SJSA1 (cell line): ENCODE data around the gene TES. TPM values are rescaled to one million over a fixed set of nuclear protein-coding genes. Genes with fewer than 3 reads are reported as not detected.

Experiments used
- DNase-seq, 2 experiments: peaks; one replicate each; pipeline ENCODE4 v3.0.0-alpha.2; 2015 to 2020; ENCODE audit warnings: low spot score in 2 of 2, low read depth in 1 of 2
- H3K27ac ChIP-seq: fragments of 250-450 bp; sonication (Bioruptor Pico); 2 replicates; pipeline ENCODE4 v1.5.1; 2020; ENCODE audit warnings: mild to moderate bottlenecking, moderate library complexity
- H3K27me3 ChIP-seq: fragments of 250-450 bp; sonication (Bioruptor Pico); replicated peaks from 2 replicates; pipeline ENCODE4 v1.5.1; 2020; ENCODE audit warnings: mild to moderate bottlenecking, moderate library complexity
- H3K36me3 ChIP-seq: fragments of 250-450 bp; sonication (Bioruptor Pico); 2 replicates; pipeline ENCODE4 v1.5.1; 2020; ENCODE audit warnings: mild to moderate bottlenecking
- H3K4me1 ChIP-seq: fragments of 250-450 bp; sonication (Bioruptor Pico); replicated peaks from 2 replicates; pipeline ENCODE4 v1.6.1; 2021; ENCODE audit warnings: mild to moderate bottlenecking
- H3K4me3 ChIP-seq: fragments of 250-450 bp; sonication (Bioruptor Pico); 2 replicates; pipeline ENCODE4 v1.5.1; 2020; ENCODE audit warnings: mild to moderate bottlenecking
- H3K9me3 ChIP-seq: fragments of 250-450 bp; sonication (Bioruptor Pico); replicated peaks from 2 replicates; pipeline ENCODE4 v1.5.1; 2020; ENCODE audit warnings: mild to moderate bottlenecking
- total RNA-seq: library from RNA; depleted of rRNA; stranded (reverse); fragments of >200 nt; shearing (Covaris generic); gene quantifications from 2 replicates; pipeline ENCODE4 v1.2.3, GENCODE V29; 2014

Gene TES
- total RNA-seq, 1 experiment from 2014 or later, result 143 TPM

DNA sequence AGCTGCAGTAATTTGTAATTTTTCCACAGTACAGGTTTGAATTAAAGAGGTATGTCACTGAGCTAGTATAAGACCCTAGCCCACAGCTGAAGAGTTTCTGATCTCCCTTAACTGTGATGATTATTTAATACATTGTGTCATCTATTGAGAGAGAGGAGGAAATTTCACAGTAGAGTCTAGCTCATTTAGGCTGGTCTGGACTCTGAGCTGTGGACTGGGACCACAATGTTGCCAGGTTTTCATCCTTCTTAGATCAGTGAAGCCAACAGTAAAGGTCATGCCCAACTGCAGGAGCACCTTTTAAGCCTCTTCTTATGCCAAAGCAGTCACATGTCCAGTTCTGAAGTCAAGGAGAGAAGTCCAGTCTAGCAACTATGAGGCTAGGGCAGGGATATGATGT lies 8.9 kb downstream of the TES start:
- Histone ChIP-seq H3K36me3 (no peaks in the 10 kb centered on the region), H3K27ac (no peak overlapping the region), H3K9me3 (no peaks in the 10 kb centered on the region), H3K4me3 (no peak overlapping the region), H3K4me1 (peaks cover 44% of the 10 kb centered on the region), H3K27me3 (no peaks in the 10 kb centered on the region)
- no peak for DNase-seq

DNA sequence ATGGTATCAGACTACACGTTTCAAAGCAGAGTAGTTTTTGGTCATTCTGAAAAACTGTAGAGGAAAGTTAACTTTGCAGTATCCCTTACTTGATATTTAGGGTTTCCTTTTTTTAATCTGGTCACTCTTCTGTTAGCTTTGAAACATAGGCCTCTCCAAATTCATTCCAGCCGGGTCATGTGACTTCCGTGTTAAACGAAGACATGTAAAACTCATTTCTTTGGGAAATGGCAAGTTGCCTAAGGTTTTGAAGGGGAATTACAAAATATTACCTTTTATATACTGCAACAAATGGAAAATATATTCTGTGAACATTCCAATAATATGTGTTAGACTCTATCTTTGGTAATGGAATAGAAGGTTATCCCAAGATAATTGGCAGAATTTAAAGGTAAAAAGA lies 9.5 kb downstream of the TES start:
- Histone ChIP-seq H3K9me3 (no peaks in the 10 kb centered on the region), H3K36me3 (no peaks in the 10 kb centered on the region), H3K27me3 (no peaks in the 10 kb centered on the region), H3K27ac (no peak overlapping the region), H3K4me3 (no peak overlapping the region), H3K4me1 (peaks cover 44% of the 10 kb centered on the region)
- no peak for DNase-seq

DNA sequence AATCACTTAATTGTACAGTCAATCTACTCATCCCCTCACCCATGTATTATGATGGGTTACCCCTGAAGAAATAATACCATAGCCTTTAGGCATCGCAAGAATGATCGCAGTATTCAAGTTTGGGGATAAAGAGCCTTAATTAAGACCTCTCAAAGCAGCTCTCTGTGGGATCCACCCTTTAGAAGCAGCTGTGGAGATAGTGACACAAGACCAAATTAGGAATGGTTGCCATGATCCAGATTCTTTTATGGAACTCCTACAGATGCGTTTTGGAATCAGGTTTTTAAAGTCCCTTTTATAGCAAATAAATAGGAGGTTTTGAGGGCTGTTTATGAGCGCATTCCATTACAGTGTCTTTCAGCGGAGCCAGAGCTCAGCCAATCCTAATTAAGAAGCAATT lies 12.2 kb downstream of the TES start:
- H3K4me1 ChIP-seq, result peaks cover 34% of the 10 kb centered on the region
- H3K27me3 ChIP-seq, result no peaks in the 10 kb centered on the region
- no peaks in the 10 kb centered on the region for H3K9me3 ChIP-seq
- H3K27ac ChIP-seq, result no peak overlapping the region
- DNase-seq, result no peak
- H3K4me3 ChIP-seq, result no peak overlapping the region
- no peaks in the 10 kb centered on the region for H3K36me3 ChIP-seq

DNA sequence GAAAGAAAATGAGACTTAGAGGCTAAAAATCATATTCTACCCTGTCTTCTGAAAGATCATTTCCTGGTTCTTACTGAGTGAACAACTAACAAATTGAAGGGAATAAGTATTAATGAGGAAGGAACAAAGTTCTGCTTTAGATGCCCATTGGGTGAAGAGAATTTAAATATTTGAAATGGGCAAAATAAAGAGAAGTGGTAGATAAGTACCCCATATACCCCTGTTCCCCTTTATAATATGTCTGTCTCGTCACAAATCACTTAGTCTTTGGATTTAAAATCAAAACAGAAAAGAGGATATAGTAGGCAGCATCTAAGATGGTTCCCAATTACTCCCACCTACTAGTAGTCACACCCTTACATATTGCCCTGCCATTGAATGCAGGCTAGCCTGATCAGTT lies 13.2 kb downstream of the TES start:
- H3K9me3 ChIP-seq, result no peaks in the 10 kb centered on the region
- H3K27ac ChIP-seq, result no peak overlapping the region
- peaks cover 34% of the 10 kb centered on the region for H3K4me1 ChIP-seq
- H3K4me3 ChIP-seq, result no peak overlapping the region
- no peak for DNase-seq
- no peaks in the 10 kb centered on the region for H3K36me3 ChIP-seq
- H3K27me3 ChIP-seq, result no peaks in the 10 kb centered on the region

DNA sequence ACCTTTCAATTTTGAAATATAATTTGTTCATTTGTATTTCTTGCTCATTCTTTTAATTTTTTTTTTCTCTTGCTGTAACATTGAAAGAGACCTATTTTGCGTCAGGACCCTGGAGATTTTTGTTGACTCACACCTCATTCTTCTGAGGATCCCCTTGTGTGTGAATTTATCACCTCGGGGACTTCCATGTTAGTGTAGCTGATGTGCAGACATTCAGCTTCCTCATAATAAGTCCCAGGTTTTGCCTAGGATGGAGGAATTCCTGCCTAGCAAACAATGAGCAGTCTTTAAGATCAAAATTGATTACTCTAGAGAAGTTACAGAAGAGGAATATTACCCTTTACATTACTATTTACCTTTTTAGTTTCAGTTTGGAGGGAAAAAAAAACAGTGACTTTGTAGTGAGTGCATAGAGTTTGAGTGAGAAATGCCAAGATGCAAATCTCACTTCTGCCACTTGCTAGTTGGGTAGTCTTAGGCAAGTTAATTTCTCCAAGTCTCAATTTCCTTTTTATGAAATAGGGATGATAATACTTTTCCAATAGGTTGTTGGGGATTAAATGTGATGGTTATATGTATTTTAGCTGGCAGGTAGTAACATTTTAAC lies 14.3 kb downstream of the TES start:
- no peaks in the 10 kb centered on the region for H3K27me3 ChIP-seq
- H3K36me3 ChIP-seq, result no peaks in the 10 kb centered on the region
- peaks cover 37% of the 10 kb centered on the region for H3K4me1 ChIP-seq
- H3K9me3 ChIP-seq, result no peaks in the 10 kb centered on the region
- H3K27ac ChIP-seq, result no peak overlapping the region
- DNase-seq, result no peak
- no peak overlapping the region for H3K4me3 ChIP-seq

DNA sequence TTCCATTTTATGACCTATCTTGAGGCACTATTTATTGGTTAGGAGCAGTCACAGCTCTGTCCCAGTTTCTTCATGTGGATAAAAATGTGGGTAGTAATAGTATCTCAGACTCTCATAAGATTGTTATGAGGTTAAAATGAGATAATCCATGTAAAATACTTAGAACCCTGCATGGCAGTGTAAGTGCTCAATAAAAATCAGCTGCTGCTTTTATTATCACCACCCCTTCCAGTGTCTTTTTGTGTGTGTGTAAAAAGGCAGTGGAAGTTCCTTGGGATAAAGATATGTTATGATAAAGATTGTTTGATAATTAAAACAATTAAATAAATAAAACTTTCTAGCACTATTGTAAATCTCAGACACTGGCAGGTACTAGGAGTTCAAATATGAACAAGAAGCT lies 15.5 kb downstream of the TES start:
- no peak overlapping the region for H3K4me3 ChIP-seq
- no peaks in the 10 kb centered on the region for H3K27me3 ChIP-seq
- H3K36me3 ChIP-seq, result no peaks in the 10 kb centered on the region
- H3K4me1 ChIP-seq, result peaks cover 49% of the 10 kb centered on the region
- H3K27ac ChIP-seq, result no peak overlapping the region
- DNase-seq, result no peak
- no peaks in the 10 kb centered on the region for H3K9me3 ChIP-seq

DNA sequence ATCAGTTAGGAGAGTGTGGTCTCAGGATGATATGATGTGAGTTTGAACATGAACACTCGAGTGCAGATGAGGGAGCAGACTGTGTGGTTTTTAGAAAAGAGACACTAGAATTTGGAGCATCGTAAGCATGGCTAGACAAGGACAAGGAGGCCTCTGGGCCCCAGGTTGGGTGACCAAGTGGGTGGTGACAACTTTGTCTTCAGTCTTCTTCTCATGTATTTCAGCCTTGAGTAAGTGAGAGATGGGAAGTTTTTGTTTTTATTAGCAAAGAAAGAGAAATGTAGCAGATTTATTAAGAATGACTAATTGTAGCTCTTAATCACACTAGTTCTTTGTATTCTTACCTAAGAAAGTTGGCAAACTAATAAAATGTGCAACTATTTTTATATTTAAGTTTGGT lies 16.3 kb downstream of the TES start:
- Histone ChIP-seq H3K9me3 (no peaks in the 10 kb centered on the region), H3K4me3 (no peak overlapping the region), H3K27ac (no peak overlapping the region), H3K36me3 (no peaks in the 10 kb centered on the region), H3K4me1 (peaks cover 57% of the 10 kb centered on the region), H3K27me3 (no peaks in the 10 kb centered on the region)
- DNase-seq, result no peak

DNA sequence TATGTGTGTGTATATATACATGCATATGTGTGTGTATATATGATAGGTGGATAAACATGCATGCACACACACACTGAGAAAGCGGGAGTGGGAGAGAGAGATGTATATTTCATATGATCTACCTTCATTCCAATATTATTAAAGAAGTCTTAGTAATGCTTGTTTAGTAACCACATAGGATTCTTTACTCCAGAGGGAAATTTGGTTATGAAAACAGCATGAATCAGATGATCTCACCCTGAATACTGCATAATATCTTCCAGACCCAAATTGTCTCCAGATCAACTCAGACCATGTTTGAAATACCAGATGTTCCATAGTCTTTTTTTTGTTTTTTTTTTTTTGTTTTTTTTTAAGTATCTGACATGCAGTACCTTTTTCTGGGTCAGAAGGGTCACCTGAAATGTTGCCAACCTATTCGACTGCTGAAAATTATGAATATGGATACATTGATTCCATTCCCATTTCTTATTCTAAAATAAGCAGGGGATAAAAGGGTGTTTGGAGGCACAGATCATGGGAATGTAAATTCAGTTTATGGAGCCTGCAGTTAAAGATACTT lies 17.4 kb downstream of the TES start:
- H3K9me3 ChIP-seq, result no peaks in the 10 kb centered on the region
- H3K27ac ChIP-seq, result peak overlapping the region; percentile 55
- H3K36me3 ChIP-seq, result no peaks in the 10 kb centered on the region
- DNase-seq, result peak in 1 of 2 experiments; percentile 57
- H3K4me3 ChIP-seq, result no peak overlapping the region
- peaks cover 68% of the 10 kb centered on the region for H3K4me1 ChIP-seq
- H3K27me3 ChIP-seq, result no peaks in the 10 kb centered on the region

DNA sequence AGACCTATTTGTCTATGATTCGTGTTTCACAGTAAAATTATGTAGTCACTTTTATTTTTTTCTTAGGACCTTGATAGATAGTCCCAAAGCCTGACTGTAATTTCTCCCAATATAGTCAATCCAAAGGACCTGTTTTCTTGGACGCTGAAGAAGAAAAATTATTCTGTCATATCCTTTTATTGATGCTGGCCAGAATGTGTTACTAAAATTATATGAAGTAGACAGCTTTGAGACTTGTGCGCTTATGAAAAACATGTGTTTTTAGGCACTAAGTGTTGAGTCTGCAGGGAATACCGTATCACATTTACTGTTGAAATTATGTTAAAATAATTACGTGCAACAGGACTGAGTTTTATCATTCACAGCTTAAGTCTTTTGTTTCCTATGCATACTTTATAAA lies 17.9 kb downstream of the TES start:
- DNase-seq, result no peak
- Histone ChIP-seq H3K27me3 (no peaks in the 10 kb centered on the region), H3K9me3 (no peaks in the 10 kb centered on the region), H3K4me1 (peaks cover 73% of the 10 kb centered on the region), H3K4me3 (no peak overlapping the region), H3K27ac (no peak overlapping the region), H3K36me3 (0 out of 2 replicates have a peak, but pooled peaks cover 2% of the 10 kb centered on the region)

DNA sequence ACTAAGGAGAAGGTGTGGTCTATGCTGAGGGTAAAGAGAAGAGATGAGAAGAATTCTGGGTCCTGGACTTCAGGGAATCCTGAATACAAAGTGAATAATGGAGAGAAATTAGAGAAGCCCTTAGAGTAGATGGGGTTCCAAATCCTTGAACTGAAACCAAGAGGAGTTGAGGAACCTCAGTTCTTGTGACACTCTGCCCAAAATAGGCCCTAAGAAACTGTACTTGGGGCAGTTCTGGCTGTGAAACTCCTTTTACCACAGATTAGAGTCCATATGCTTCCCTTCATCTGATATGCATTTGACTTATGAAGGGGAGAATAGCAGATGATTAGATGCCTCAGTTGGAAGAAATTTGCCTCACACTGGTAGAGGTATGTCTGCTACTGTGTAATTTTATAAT lies 19.0 kb downstream of the TES start:
- no peak for DNase-seq
- Histone ChIP-seq H3K9me3 (no peaks in the 10 kb centered on the region), H3K27me3 (no peaks in the 10 kb centered on the region), H3K36me3 (peaks cover 4% of the 10 kb centered on the region; the same call in 1 of the 2 replicates), H3K27ac (no peak overlapping the region), H3K4me1 (peaks cover 68% of the 10 kb centered on the region), H3K4me3 (no peak overlapping the region)

DNA sequence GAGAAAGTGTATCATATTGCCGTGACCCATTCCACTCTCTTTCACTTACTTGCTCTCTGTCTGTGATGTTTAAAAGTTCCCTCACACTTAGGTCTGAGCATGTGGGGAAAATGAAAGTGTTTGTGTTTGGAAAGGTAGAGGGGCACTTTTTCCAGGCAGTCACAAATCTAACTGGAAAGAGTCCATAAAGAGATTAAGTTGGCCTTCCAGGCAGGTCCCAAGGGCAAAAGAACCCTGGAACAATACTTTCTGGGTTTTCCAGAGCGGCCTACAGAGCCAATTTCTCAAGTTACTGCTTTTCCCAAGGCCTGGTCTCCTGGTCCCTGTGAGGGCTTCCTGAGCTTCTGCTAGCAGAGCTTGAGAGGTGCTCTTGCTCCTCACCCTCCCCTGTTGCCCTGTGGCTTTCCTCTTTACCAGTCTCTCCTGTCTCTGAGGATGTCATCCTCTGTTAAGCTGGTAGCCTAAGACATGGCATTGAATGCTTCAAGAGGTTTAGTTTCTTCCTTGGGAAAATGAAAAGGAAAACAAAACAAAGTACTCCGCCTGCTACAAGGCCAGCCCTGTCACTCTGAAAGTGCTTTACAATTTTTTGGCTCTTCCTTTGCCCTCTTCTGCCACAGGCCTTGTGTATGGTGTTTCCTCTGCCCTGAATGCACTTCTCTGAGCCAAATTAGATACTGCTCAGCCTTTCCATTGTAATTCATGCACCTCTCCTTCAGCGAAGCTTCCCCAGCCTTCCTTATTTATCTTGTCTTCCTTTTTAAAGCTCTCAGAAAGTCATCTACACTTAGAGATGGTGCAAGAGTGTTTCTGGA lies 20.1 kb downstream of the TES start:
- H3K36me3 ChIP-seq, result peaks cover 14% of the 10 kb centered on the region
- peak overlapping the region; percentile 37 for H3K27ac ChIP-seq
- peaks cover 61% of the 10 kb centered on the region for H3K4me1 ChIP-seq
- no peaks in the 10 kb centered on the region for H3K9me3 ChIP-seq
- DNase-seq, result no peak
- H3K27me3 ChIP-seq, result no peaks in the 10 kb centered on the region
- no peak overlapping the region for H3K4me3 ChIP-seq

DNA sequence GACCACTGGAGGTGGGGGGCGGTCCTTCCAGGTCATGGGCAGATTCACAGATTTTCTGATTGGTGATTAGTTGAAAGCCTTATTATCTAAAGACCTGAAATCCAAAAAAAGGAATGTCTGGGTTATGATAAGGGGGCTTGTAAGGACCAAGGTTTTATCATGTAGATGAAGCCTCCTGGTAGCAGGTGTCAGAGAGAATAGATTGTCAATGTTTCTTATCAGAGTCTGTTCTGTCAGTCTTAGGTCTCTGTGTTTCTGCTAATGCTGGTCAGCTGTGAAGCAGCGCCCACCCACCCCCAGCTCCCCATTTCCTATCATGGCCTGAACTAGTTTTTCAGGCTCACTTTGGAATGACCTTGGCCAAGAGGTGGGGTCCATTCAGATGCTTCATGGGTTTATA lies 21.2 kb downstream of the TES start:
- peaks cover 60% of the 10 kb centered on the region for H3K4me1 ChIP-seq
- peak overlapping the region; percentile 30; the same call in 1 of the 2 replicates for H3K27ac ChIP-seq

DNA sequence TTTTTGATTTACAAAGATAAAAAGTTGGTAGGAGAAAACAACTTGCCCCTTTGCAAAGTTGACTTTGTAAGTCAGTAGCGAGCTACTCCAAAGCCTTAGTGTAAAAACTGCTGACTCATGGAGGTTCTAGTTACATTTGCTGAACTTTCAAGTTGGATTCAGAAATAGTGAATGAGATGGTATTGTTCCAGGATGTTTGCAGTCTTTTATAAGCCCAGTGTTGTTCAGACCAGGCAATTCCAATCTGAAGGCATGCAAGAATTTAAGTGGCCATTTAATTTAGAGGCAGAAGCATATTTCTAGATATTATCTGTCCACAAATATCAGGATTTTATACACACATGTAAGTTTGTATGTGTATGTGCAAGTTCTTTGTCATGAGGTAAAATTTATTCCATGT lies 21.6 kb downstream of the TES start:
- Histone ChIP-seq H3K27ac (peak overlapping the region; percentile 30), H3K4me1 (peaks cover 57% of the 10 kb centered on the region)
- DNase-seq, result no peak

More for the DNA sequence above, 21.2 kb downstream of the TES start:
- DNase-seq, result no peak
- H3K27me3 ChIP-seq, result no peaks in the 10 kb centered on the region
- no peak overlapping the region for H3K4me3 ChIP-seq
- H3K9me3 ChIP-seq, result no peaks in the 10 kb centered on the region
- peaks cover 17% of the 10 kb centered on the region for H3K36me3 ChIP-seq

DNA sequence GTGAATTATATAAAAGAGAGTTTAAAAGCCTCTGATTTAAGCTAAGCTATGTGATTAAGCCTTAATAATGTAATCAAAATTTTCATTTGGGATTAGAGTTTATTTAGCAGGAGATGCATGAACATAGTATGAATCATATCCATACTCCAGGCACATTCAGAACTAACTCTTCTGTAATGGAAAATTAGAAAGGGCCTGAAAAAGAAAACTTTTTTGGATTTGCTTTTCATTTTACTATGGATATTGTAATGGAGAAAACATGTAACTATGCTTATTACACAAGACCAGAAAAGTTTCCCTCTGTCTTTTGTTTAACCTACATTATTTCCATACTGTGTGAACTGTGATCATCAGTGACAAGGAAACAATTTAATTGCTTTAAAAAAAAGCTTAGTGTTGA lies 22.0 kb downstream of the TES start:
- Histone ChIP-seq H3K4me1 (peaks cover 54% of the 10 kb centered on the region), H3K36me3 (peaks cover 25% of the 10 kb centered on the region), H3K27ac (peak overlapping the region; percentile 30), H3K4me3 (no peak overlapping the region), H3K9me3 (no peaks in the 10 kb centered on the region), H3K27me3 (no peaks in the 10 kb centered on the region)
- DNase-seq, result no peak

More for the DNA sequence above, 21.6 kb downstream of the TES start:
- Histone ChIP-seq H3K27me3 (no peaks in the 10 kb centered on the region), H3K9me3 (no peaks in the 10 kb centered on the region), H3K4me3 (no peak overlapping the region), H3K36me3 (peaks cover 21% of the 10 kb centered on the region)
